ENCODE data around the gene CACYBP. TPM values are rescaled to one million over a fixed set of nuclear protein-coding genes. Genes with fewer than 3 reads are reported as not detected.
"Not testable (repeated sequence)": the region's sequence is repeated elsewhere in the genome, so short reads cannot be mapped to it uniquely, and the experiment has no call there.

CACYBP gene
- total RNA-seq, 1 donor from 2014 or later = 248 TPM

- DNase-seq (ENCODE audit: low read depth, low spot score) = no peak
Measured at GRCh38 chr1:175005085-175005783, 5.5 kb downstream of the CACYBP start.

GRCh38 chr1:175009532-175009931, 9.8 kb downstream of the CACYBP start:
- no peak for DNase-seq (ENCODE audit: low read depth, low spot score)

GRCh38 chr1:175013445-175013844, 13.7 kb downstream of the CACYBP start:
- no peak for DNase-seq (ENCODE audit: low read depth, low spot score)

- no peak for DNase-seq (ENCODE audit: low read depth, low spot score)
Measured at GRCh38 chr1:175015243-175015642, 15.5 kb downstream of the CACYBP start.

GRCh38 chr1:175019524-175019923, 19.8 kb downstream of the CACYBP start:
- no peak for DNase-seq (ENCODE audit: low read depth, low spot score)

GRCh38 chr1:175023043-175023921, 23.5 kb downstream of the CACYBP start, which contains the start of gene MRPS14:
Gene MRPS14 (minus strand): TSS chr1:175023425. CDS start chr1:175023408, 17 bp downstream.
- peak; percentile 91 for DNase-seq (ENCODE audit: low read depth, low spot score)

- DNase-seq (ENCODE audit: low read depth, low spot score) = not testable (repeated sequence)
Measured at GRCh38 chr1:175023922-175024242, 24.1 kb downstream of the CACYBP start.

GRCh38 chr1:175024773-175025172, 25.0 kb downstream of the CACYBP start:
- no peak for DNase-seq (ENCODE audit: low read depth, low spot score)

GRCh38 chr1:175033953-175034352, 34.2 kb downstream of the CACYBP start:
- DNase-seq (ENCODE audit: low read depth, low spot score) = no peak

- no peak for DNase-seq (ENCODE audit: low read depth, low spot score)
Measured at GRCh38 chr1:175034775-175035174, 35.0 kb downstream of the CACYBP start.

- no peak for DNase-seq (ENCODE audit: low read depth, low spot score)
Measured at GRCh38 chr1:175035865-175036264, 36.1 kb downstream of the CACYBP start.

GRCh38 chr1:175036476-175036875, 36.7 kb downstream of the CACYBP start:
- no peak for DNase-seq (ENCODE audit: low read depth, low spot score)

GRCh38 chr1:175037416-175037815, 37.7 kb downstream of the CACYBP start:
- no peak for DNase-seq (ENCODE audit: low read depth, low spot score)

- DNase-seq (ENCODE audit: low read depth, low spot score) = no peak
Measured at GRCh38 chr1:175040324-175040879, 40.7 kb downstream of the CACYBP start.

- no peak for DNase-seq (ENCODE audit: low read depth, low spot score)
Measured at GRCh38 chr1:175042650-175043049, 42.9 kb downstream of the CACYBP start.

GRCh38 chr1:175043824-175044223, 44.1 kb downstream of the CACYBP start:
- DNase-seq (ENCODE audit: low read depth, low spot score) = no peak

- DNase-seq (ENCODE audit: low read depth, low spot score) = not testable (repeated sequence)
Measured at GRCh38 chr1:175044591-175044990, 44.8 kb downstream of the CACYBP start.

GRCh38 chr1:175045097-175045496, 45.4 kb downstream of the CACYBP start:
- DNase-seq (ENCODE audit: low read depth, low spot score) = no peak

- no peak for DNase-seq (ENCODE audit: low read depth, low spot score)
Measured at GRCh38 chr1:175045519-175045918, 45.8 kb downstream of the CACYBP start.

- no peak for DNase-seq (ENCODE audit: low read depth, low spot score)
Measured at GRCh38 chr1:175050992-175051391, 51.2 kb downstream of the CACYBP start.

GRCh38 chr1:175054736-175055135, 55.0 kb downstream of the CACYBP start:
- no peak for DNase-seq (ENCODE audit: low read depth, low spot score)
